ENCODE results near the gene MAPK14.

The MAPK14 gene

GRCh38 chr6:36150283-36150682 is 122.7 kb downstream of the MAPK14 start:
- no peaks in the 10 kb centered on the region for H3K36me3 ChIP-seq (ENCODE audit: control insufficient read depth in 5 of 5, insufficient read depth in 5 of 5, low read length in 5 of 5)
- H3K27me3 ChIP-seq (ENCODE audit: control insufficient read depth in 5 of 5, insufficient read depth in 4 of 5, low read length in 5 of 5) = no peaks in the 10 kb centered on the region
- peak overlapping the region in 1 of 5 donors; percentile 41 for H3K9ac ChIP-seq (ENCODE audit: low read length in 5 of 5)
- H3K27ac ChIP-seq (ENCODE audit: low read depth, low read length) = peak overlapping the region; percentile 68
- no peak overlapping the region for H3K4me3 ChIP-seq (ENCODE audit: low read depth in 1 of 5, low read length in 5 of 5)
- H3K4me1 ChIP-seq (ENCODE audit: control insufficient read depth in 5 of 5, insufficient read depth in 5 of 5, low read length in 5 of 5) = peaks cover 5 to 21% (median 17%) of the 10 kb centered on the region in 5 donors
- H3K9me3 ChIP-seq (ENCODE audit: control insufficient read depth in 5 of 5, low read length in 5 of 5) = no peaks in the 10 kb centered on the region

DNA sequence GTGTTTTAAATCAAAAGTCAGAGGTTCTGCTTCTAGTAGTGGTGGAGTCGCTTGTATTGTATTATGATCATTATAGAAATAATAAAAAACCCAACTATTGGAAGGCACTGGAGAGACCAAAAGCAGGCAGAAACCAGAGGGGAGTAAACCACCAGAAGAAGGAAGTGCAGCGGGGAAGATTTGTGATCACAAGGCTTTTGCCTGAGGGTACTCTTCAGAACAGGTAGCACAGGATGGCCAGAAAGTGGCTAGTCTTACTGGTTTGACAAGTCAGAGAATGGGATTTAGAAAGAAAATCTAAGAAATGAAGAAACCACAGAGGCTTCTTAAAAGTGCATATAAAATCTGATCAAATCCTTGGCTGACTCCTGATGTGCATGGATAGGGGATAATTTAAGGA is 126.7 kb downstream of the MAPK14 start:
- H3K36me3 ChIP-seq (ENCODE audit: control insufficient read depth in 5 of 5, insufficient read depth in 5 of 5, low read length in 5 of 5) = no peaks in the 10 kb centered on the region
- H3K27me3 ChIP-seq (ENCODE audit: control insufficient read depth in 5 of 5, insufficient read depth in 4 of 5, low read length in 5 of 5) = no peaks in the 10 kb centered on the region
- no peaks in the 10 kb centered on the region for H3K9me3 ChIP-seq (ENCODE audit: control insufficient read depth in 5 of 5, low read length in 5 of 5)
- peaks cover 5 to 17% (median 15%) of the 10 kb centered on the region in 5 donors for H3K4me1 ChIP-seq (ENCODE audit: control insufficient read depth in 5 of 5, insufficient read depth in 5 of 5, low read length in 5 of 5)
- H3K4me3 ChIP-seq (ENCODE audit: low read depth in 1 of 5, low read length in 5 of 5) = no peak overlapping the region
- no peak overlapping the region for H3K27ac ChIP-seq (ENCODE audit: low read depth, low read length)
- H3K9ac ChIP-seq (ENCODE audit: low read length in 5 of 5) = no peak overlapping the region

GRCh38 chr6:36155662-36156061 is 128.1 kb downstream of the MAPK14 start:
- no peak overlapping the region for H3K9ac ChIP-seq (ENCODE audit: low read length in 5 of 5)
- H3K4me1 ChIP-seq (ENCODE audit: control insufficient read depth in 5 of 5, insufficient read depth in 5 of 5, low read length in 5 of 5) = peaks cover 0 to 5% (median 3%) of the 10 kb centered on the region in 5 donors
- H3K9me3 ChIP-seq (ENCODE audit: control insufficient read depth in 5 of 5, low read length in 5 of 5) = peaks cover 0 to 5% (median 0%) of the 10 kb centered on the region in 5 donors
- H3K27me3 ChIP-seq (ENCODE audit: control insufficient read depth in 5 of 5, insufficient read depth in 4 of 5, low read length in 5 of 5) = no peaks in the 10 kb centered on the region
- H3K4me3 ChIP-seq (ENCODE audit: low read depth in 1 of 5, low read length in 5 of 5) = no peak overlapping the region
- H3K27ac ChIP-seq (ENCODE audit: low read depth, low read length) = no peak overlapping the region
- H3K36me3 ChIP-seq (ENCODE audit: control insufficient read depth in 5 of 5, insufficient read depth in 5 of 5, low read length in 5 of 5) = no peaks in the 10 kb centered on the region

- H3K4me3 ChIP-seq (ENCODE audit: low read depth in 1 of 5, low read length in 5 of 5) = no peak overlapping the region
- H3K4me1 ChIP-seq (ENCODE audit: control insufficient read depth in 5 of 5, insufficient read depth in 5 of 5, low read length in 5 of 5) = no peaks in the 10 kb centered on the region
- no peak overlapping the region for H3K9ac ChIP-seq (ENCODE audit: low read length in 5 of 5)
- peaks cover 0 to 5% (median 0%) of the 10 kb centered on the region in 5 donors for H3K9me3 ChIP-seq (ENCODE audit: control insufficient read depth in 5 of 5, low read length in 5 of 5)
- no peaks in the 10 kb centered on the region for H3K27me3 ChIP-seq (ENCODE audit: control insufficient read depth in 5 of 5, insufficient read depth in 4 of 5, low read length in 5 of 5)
- H3K27ac ChIP-seq (ENCODE audit: low read depth, low read length) = no peak overlapping the region
- H3K36me3 ChIP-seq (ENCODE audit: control insufficient read depth in 5 of 5, insufficient read depth in 5 of 5, low read length in 5 of 5) = no peaks in the 10 kb centered on the region
Observed at GRCh38 chr6:36160147-36160760, 132.6 kb downstream of the MAPK14 start.
